ENCODE measurements around the gene MICB. TPM values are rescaled to one million over a fixed set of nuclear protein-coding genes. Genes with fewer than 3 reads are reported as not detected.

MICB gene
- total and polyA plus RNA-seq, 9 donors = 0.48 to 10.6 (median 1.3) TPM

- DNase-seq = no peak
- no peak overlapping the region for H3K27ac ChIP-seq
- no peaks in the 10 kb centered on the region for H3K9me3 ChIP-seq
- WGBS, 3 donors = 60 to 88% (median 73%) methylated on average over 4 to 5 of the region's 5 CpGs
- no peak overlapping the region for H3K4me3 ChIP-seq
- H3K36me3 ChIP-seq = no peaks in the 10 kb centered on the region
- intact Hi-C loops (cut with DNase I) = no loop called here
- no peak for TF ChIP-seq EP300 (IDR thresholded peaks at IDR 0.05)
- TF ChIP-seq POLR2A (IDR thresholded peaks at IDR 0.05) = no peak
- no peaks in the 10 kb centered on the region for H3K4me1 ChIP-seq (ENCODE audit: insufficient read depth)
- H3K27me3 ChIP-seq = no peaks in the 10 kb centered on the region
Observed at GRCh38 chr6:31513456-31514165, 15.7 kb downstream of the MICB start.

GRCh38 chr6:31521835-31522234 is 23.9 kb downstream of the MICB start:
- WGBS, 3 donors = 78 to 82% (median 79%) methylated on average over 3 of the region's 3 CpGs
- intact Hi-C loops (cut with DNase I) = no loop called here
- Histone ChIP-seq H3K27ac (no peak overlapping the region), H3K4me1 (ENCODE audit: insufficient read depth) (no peaks in the 10 kb centered on the region), H3K9me3 (no peaks in the 10 kb centered on the region), H3K4me3 (no peak overlapping the region), H3K36me3 (no peaks in the 10 kb centered on the region), H3K27me3 (no peaks in the 10 kb centered on the region)
- DNase-seq = no peak
- TF ChIP-seq EP300 (IDR thresholded peaks at IDR 0.05) (no peak), POLR2A (IDR thresholded peaks at IDR 0.05) (no peak)

DNA sequence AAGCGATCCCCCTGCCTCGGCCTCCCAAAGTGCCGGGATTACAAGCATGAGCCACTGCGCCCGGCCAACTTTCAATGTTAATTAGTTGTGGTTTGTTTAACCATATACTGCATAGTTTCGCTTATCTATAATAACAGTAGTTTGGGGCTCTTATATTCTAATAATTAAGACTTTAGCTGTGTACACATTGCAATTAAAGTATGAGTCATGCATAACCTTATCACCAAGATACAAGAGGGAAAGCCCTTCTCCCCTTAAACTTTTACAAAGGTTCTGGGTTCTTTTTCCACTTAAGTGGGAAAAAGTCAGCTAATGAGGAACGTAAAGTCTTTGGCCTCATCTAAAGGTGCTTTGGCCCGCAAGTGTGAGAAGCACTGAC is 27.6 kb downstream of the MICB start:
- Histone ChIP-seq H3K27me3 (no peaks in the 10 kb centered on the region), H3K36me3 (no peaks in the 10 kb centered on the region), H3K9me3 (no peaks in the 10 kb centered on the region), H3K4me1 (ENCODE audit: insufficient read depth) (peaks cover 3% of the 10 kb centered on the region), H3K4me3 (no peak overlapping the region), H3K27ac (no peak overlapping the region)
- no peak for TF ChIP-seq EP300 (IDR thresholded peaks at IDR 0.05)
- TF ChIP-seq, protein P1, sequence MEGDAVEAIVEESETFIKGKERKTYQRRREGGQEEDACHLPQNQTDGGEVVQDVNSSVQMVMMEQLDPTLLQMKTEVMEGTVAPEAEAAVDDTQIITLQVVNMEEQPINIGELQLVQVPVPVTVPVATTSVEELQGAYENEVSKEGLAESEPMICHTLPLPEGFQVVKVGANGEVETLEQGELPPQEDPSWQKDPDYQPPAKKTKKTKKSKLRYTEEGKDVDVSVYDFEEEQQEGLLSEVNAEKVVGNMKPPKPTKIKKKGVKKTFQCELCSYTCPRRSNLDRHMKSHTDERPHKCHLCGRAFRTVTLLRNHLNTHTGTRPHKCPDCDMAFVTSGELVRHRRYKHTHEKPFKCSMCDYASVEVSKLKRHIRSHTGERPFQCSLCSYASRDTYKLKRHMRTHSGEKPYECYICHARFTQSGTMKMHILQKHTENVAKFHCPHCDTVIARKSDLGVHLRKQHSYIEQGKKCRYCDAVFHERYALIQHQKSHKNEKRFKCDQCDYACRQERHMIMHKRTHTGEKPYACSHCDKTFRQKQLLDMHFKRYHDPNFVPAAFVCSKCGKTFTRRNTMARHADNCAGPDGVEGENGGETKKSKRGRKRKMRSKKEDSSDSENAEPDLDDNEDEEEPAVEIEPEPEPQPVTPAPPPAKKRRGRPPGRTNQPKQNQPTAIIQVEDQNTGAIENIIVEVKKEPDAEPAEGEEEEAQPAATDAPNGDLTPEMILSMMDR (IDR thresholded peaks at IDR 0.05) = no peak
- no peak for TF ChIP-seq POLR2A (IDR thresholded peaks at IDR 0.05)
- no peak for DNase-seq
- intact Hi-C loops (cut with DNase I) = no loop called here
- 58 to 62% (median 58%) methylated on average over 8 of the region's 8 CpGs for WGBS, 3 donors

GRCh38 chr6:31525932-31526591 is 28.1 kb downstream of the MICB start:
- no peak overlapping the region for H3K27ac ChIP-seq
- no peaks in the 10 kb centered on the region for H3K36me3 ChIP-seq
- intact Hi-C loops (cut with DNase I) = no loop called here
- DNase-seq = no peak
- H3K4me3 ChIP-seq = no peak overlapping the region
- TF ChIP-seq, protein P1 (IDR thresholded peaks at IDR 0.05) = no peak
- no peak for TF ChIP-seq EP300 (IDR thresholded peaks at IDR 0.05)
- no peak for TF ChIP-seq POLR2A (IDR thresholded peaks at IDR 0.05)
- H3K27me3 ChIP-seq = no peaks in the 10 kb centered on the region
- no peaks in the 10 kb centered on the region for H3K9me3 ChIP-seq
- 46 to 65% (median 58%) methylated on average over 4 of the region's 4 CpGs for WGBS, 3 donors
- H3K4me1 ChIP-seq (ENCODE audit: insufficient read depth) = peaks cover 3% of the 10 kb centered on the region

DNA sequence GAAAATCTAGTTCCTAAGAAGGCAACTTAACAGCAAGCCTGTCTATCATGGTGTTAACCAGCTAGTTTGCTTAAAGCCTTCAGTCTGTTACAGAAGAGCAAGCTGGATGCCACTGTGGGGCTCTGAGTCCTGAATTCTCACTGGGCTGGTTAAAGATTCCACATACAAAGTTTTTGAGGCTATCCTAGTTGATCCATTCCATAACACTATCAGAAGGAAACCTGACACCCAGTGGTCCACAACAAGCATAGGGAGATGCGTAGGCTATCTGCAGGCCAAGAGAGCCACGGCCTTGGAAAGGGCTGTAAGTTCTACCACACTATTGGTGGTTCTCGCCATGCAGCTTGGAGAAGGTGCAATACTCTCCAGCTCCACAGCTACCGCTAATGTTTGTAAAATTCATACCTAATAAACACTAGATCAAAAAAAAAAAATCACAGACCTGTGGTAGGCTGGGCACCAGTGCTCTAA is 30.4 kb downstream of the MICB start:
- H3K27ac ChIP-seq = no peak overlapping the region
- no peak for DNase-seq
- no peak overlapping the region for H3K4me3 ChIP-seq
- no peaks in the 10 kb centered on the region for H3K36me3 ChIP-seq
- peaks cover 3% of the 10 kb centered on the region for H3K4me1 ChIP-seq (ENCODE audit: insufficient read depth)
- intact Hi-C loops (cut with DNase I) = no loop called here
- 40 to 78% (median 50%) methylated on average over 4 of the region's 4 CpGs for WGBS, 3 donors
- no peaks in the 10 kb centered on the region for H3K9me3 ChIP-seq
- H3K27me3 ChIP-seq = no peaks in the 10 kb centered on the region
- TF ChIP-seq, protein P1 (IDR thresholded peaks at IDR 0.05) = no peak
